ENCODE measurements around the gene ELF4.

The ELF4 gene

DNA sequence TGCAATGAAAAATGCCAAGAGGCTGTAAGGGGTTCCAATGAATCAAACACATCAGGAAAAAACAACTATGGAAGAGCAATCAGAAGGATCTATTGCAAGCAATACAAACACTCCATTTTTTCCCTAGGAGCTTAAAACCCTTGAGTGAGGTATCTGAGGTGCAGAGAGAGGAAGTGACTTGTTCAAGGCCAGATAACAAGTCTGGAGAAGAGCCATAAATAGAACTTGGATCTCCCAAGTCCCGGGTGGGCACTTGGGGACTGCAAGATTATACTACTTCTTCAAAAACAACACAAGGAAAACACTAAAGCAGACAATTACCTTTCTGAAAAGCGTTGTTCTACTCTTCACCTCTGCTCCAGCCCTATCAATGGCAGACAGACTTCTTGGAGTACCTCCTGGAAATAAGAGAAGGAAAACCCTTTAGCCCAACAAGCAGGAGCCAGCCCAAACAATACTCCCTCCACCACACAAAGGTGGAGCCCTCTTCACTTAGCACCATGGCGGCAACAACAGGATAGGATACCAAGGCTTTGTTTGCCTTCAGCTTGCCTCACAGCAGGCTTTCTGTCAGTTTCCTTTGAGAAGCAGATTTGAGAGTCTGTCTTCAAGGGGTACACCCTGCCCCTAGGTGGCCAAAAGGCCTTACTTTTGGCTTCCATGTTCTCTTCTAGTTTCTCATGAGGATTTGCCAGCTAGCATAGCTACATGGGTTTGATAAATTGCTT is 29.3 kb upstream of the ELF4 start:
- Histone ChIP-seq H3K4me3 (ENCODE audit: low read length, poor library complexity, severe bottlenecking) (no peak overlapping the region), H3K9ac (ENCODE audit: low read depth, low read length, poor library complexity, severe bottlenecking) (no peak overlapping the region), H2AFZ (ENCODE audit: low read length) (no peak overlapping the region), H3K36me3 (ENCODE audit: insufficient read depth, low read length) (peaks cover 42% of the 10 kb centered on the region; the same call in 1 of the 2 replicates), H3K9me2 (replicated peaks; ENCODE audit: low read depth, low read length) (no peaks in the 10 kb centered on the region), H3K4me1 (ENCODE audit: insufficient read depth, low read length, poor library complexity, severe bottlenecking) (no peaks in the 10 kb centered on the region), H4K20me1 (ENCODE audit: insufficient read depth, low read length, poor library complexity, severe bottlenecking) (no peaks in the 10 kb centered on the region), H3K27me3 (ENCODE audit: insufficient read depth, low read length, poor library complexity, severe bottlenecking) (no peaks in the 10 kb centered on the region), H3K4me2 (ENCODE audit: low read depth, low read length, poor library complexity, severe bottlenecking) (no peak overlapping the region), H3F3A (ENCODE audit: low read depth) (no peaks in the 10 kb centered on the region), H3K9me3 (ENCODE audit: insufficient read depth, low read depth, low read length) (no peaks in the 10 kb centered on the region), H3K79me2 (ENCODE audit: insufficient read depth, low read length) (no peaks in the 10 kb centered on the region)
- TF ChIP-seq, protein P1, sequence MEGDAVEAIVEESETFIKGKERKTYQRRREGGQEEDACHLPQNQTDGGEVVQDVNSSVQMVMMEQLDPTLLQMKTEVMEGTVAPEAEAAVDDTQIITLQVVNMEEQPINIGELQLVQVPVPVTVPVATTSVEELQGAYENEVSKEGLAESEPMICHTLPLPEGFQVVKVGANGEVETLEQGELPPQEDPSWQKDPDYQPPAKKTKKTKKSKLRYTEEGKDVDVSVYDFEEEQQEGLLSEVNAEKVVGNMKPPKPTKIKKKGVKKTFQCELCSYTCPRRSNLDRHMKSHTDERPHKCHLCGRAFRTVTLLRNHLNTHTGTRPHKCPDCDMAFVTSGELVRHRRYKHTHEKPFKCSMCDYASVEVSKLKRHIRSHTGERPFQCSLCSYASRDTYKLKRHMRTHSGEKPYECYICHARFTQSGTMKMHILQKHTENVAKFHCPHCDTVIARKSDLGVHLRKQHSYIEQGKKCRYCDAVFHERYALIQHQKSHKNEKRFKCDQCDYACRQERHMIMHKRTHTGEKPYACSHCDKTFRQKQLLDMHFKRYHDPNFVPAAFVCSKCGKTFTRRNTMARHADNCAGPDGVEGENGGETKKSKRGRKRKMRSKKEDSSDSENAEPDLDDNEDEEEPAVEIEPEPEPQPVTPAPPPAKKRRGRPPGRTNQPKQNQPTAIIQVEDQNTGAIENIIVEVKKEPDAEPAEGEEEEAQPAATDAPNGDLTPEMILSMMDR (conservative IDR thresholded peaks at IDR 0.05; ENCODE audit: low read length) = no peak
- no peak for TF ChIP-seq EZH2phosphoT487 (IDR thresholded peaks at IDR 0.05; ENCODE audit: borderline replicate concordance)

DNA sequence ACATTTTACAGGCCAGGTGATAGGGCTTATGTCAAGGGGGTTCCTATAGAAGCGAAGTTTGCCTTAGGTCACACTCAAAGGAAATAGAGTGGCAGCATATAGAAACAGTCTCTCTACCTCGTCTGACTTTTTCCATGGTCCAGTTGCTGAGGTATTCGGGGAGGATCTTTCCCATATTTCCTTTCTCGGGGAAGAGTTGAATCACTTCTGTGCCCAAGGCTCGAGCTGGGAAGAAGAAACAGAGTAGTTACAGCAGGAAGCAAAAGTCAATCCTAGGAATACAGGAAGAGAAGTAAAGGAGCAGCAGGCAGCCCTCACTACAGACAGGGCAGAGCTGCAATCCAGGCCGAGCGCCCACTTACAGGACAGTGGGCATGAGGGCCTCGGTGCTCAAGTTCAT is 26.7 kb upstream of the ELF4 start:
- H3F3A ChIP-seq (ENCODE audit: low read depth) = no peaks in the 10 kb centered on the region
- no peaks in the 10 kb centered on the region for H3K27me3 ChIP-seq (ENCODE audit: insufficient read depth, low read length, poor library complexity, severe bottlenecking)
- H3K9ac ChIP-seq (ENCODE audit: low read depth, low read length, poor library complexity, severe bottlenecking) = no peak overlapping the region
- H3K4me2 ChIP-seq (ENCODE audit: low read depth, low read length, poor library complexity, severe bottlenecking) = no peak overlapping the region
- H3K9me3 ChIP-seq (ENCODE audit: insufficient read depth, low read depth, low read length) = no peaks in the 10 kb centered on the region
- no peaks in the 10 kb centered on the region for H3K9me2 ChIP-seq (replicated peaks; ENCODE audit: low read depth, low read length)
- H3K36me3 ChIP-seq (ENCODE audit: insufficient read depth, low read length) = peaks cover 43% of the 10 kb centered on the region; the same call in 1 of the 2 replicates
- TF ChIP-seq, protein P1 (conservative IDR thresholded peaks at IDR 0.05; ENCODE audit: low read length) = no peak
- no peak for TF ChIP-seq EZH2phosphoT487 (IDR thresholded peaks at IDR 0.05; ENCODE audit: borderline replicate concordance)
- no peak overlapping the region for H2AFZ ChIP-seq (ENCODE audit: low read length)
- no peaks in the 10 kb centered on the region for H3K4me1 ChIP-seq (ENCODE audit: insufficient read depth, low read length, poor library complexity, severe bottlenecking)
- H3K4me3 ChIP-seq (ENCODE audit: low read length, poor library complexity, severe bottlenecking) = no peak overlapping the region
- H3K79me2 ChIP-seq (ENCODE audit: insufficient read depth, low read length) = no peaks in the 10 kb centered on the region
- no peaks in the 10 kb centered on the region for H4K20me1 ChIP-seq (ENCODE audit: insufficient read depth, low read length, poor library complexity, severe bottlenecking)

DNA sequence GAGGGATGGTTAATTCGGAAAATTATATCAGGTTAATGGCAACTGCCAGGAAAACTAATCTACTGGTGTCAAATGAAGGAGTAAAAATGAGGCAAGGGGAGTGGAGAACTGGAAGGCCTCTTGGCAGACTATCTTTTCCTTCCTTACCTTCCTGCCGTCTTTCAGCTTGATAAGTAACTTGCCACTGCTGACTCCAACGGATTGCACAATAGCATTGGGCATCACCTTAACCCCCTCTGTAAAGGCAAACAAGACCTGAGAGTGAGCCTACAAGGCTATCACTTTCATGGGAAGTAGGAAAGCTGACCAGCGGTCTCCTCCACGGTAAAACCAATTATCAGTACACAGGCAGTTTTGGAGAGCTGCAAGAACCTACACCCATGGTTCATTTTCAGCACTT is 26.2 kb upstream of the ELF4 start:
- H3K27me3 ChIP-seq (ENCODE audit: insufficient read depth, low read length, poor library complexity, severe bottlenecking) = no peaks in the 10 kb centered on the region
- no peak overlapping the region for H3K4me3 ChIP-seq (ENCODE audit: low read length, poor library complexity, severe bottlenecking)
- H2AFZ ChIP-seq (ENCODE audit: low read length) = no peak overlapping the region
- TF ChIP-seq, protein P1 (conservative IDR thresholded peaks at IDR 0.05; ENCODE audit: low read length) = no peak
- no peak for TF ChIP-seq EZH2phosphoT487 (IDR thresholded peaks at IDR 0.05; ENCODE audit: borderline replicate concordance)
- no peaks in the 10 kb centered on the region for H3K79me2 ChIP-seq (ENCODE audit: insufficient read depth, low read length)
- H3K4me2 ChIP-seq (ENCODE audit: low read depth, low read length, poor library complexity, severe bottlenecking) = no peak overlapping the region
- H3K9me3 ChIP-seq (ENCODE audit: insufficient read depth, low read depth, low read length) = no peaks in the 10 kb centered on the region
- H3K9me2 ChIP-seq (replicated peaks; ENCODE audit: low read depth, low read length) = no peaks in the 10 kb centered on the region
- no peaks in the 10 kb centered on the region for H4K20me1 ChIP-seq (ENCODE audit: insufficient read depth, low read length, poor library complexity, severe bottlenecking)
- H3K4me1 ChIP-seq (ENCODE audit: insufficient read depth, low read length, poor library complexity, severe bottlenecking) = no peaks in the 10 kb centered on the region
- peaks cover 44% of the 10 kb centered on the region; the same call in 1 of the 2 replicates for H3K36me3 ChIP-seq (ENCODE audit: insufficient read depth, low read length)
- H3F3A ChIP-seq (ENCODE audit: low read depth) = no peaks in the 10 kb centered on the region
- no peak overlapping the region for H3K9ac ChIP-seq (ENCODE audit: low read depth, low read length, poor library complexity, severe bottlenecking)
